A673 (cell line): Measurements from ENCODE around the gene SFXN5.

Source experiments
- EZH2 ChIP-seq: fragments of 200-600 bp; sonication (generic); IDR thresholded peaks from 2 replicates; pipeline ENCODE4 v1.6.1; 2017; ENCODE audit warnings: borderline replicate concordance, low read depth, mild to moderate bottlenecking, mixed read lengths, antibody characterized with exemption, low read length; ENCODE audit not compliant: poor library complexity, severe bottlenecking
- TF ChIP-seq, protein P1 (sequence below): fragments of 300-800, 200-600 bp; sonication (generic); conservative IDR thresholded peaks from 2 replicates; pipeline ENCODE4 v1.5.1; 2017; ENCODE audit warnings: low read depth, mild to moderate bottlenecking, antibody characterized with exemption, low read length, moderate library complexity, mixed read lengths

DNA sequence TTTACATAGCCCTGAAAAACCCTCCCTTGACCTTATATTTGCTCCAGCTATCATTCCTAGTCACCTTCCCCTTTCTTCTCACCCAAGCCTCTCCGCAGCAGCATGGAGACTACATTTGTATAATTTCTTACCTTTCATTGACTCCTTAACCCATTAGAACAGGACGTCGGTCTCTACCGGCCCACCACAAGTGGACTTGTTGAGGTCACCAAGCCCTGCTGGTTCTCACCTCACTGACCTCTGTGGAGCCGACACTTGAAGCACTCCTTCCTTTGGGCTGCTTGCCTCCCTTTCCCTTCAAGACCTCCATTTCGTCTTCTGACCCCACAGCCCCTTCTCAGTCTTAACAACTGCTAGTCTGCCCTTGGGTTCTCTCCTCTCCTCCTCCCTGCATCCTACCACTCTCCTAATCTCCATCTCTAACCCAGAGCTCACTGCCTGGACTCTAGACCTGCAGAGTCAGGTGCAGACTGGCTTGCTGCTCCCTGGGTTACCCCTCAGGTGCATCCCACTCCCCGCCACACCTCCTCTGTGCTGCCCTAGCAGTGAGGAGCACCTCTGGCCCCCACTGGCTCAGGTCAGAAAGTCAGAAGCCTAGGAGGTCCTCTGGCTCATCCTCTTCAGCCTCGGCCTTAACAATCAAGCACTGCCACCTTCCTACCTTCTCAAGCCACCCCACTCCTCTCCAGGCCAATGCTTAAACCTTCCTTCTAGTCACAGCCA is 5.3 kb upstream of the SFXN5 start:
- TF ChIP-seq, protein P1, sequence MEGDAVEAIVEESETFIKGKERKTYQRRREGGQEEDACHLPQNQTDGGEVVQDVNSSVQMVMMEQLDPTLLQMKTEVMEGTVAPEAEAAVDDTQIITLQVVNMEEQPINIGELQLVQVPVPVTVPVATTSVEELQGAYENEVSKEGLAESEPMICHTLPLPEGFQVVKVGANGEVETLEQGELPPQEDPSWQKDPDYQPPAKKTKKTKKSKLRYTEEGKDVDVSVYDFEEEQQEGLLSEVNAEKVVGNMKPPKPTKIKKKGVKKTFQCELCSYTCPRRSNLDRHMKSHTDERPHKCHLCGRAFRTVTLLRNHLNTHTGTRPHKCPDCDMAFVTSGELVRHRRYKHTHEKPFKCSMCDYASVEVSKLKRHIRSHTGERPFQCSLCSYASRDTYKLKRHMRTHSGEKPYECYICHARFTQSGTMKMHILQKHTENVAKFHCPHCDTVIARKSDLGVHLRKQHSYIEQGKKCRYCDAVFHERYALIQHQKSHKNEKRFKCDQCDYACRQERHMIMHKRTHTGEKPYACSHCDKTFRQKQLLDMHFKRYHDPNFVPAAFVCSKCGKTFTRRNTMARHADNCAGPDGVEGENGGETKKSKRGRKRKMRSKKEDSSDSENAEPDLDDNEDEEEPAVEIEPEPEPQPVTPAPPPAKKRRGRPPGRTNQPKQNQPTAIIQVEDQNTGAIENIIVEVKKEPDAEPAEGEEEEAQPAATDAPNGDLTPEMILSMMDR = no peak
- TF ChIP-seq EZH2 = no peak
